RCC 7860 (cell line): ENCODE measurements around the gene SLC35A4.

Experiments used
- DNase-seq: peaks from one replicate; pipeline ENCODE4 v3.0.0-alpha.2; 2015; ENCODE audit warnings: low spot score
- FAIRE-seq: peaks from 2 replicates; lab custom pipeline; 2012; peaks lifted over from hg19 to GRCh38; lab: Jason Lieb, UNC

The SLC35A4 gene

GRCh38 chr5:140557136-140557805 is 7.4 kb upstream of the SLC35A4 start, which contains the start of gene SRA1:
Gene SRA1, minus strand, starts transcription at chr5:140557473. Its CDS starts 21 bp downstream, at chr5:140557452.
- FAIRE-seq: no peak
- peak; percentile 76 for DNase-seq

GRCh38 chr5:140557965-140558364 is 6.7 kb upstream of the SLC35A4 start:
- FAIRE-seq: no peak

GRCh38 chr5:140558542-140558941 is 6.1 kb upstream of the SLC35A4 start:
- DNase-seq: no peak
- FAIRE-seq: no peak

More at GRCh38 chr5:140557965-140558364, 6.7 kb upstream of the SLC35A4 start:
- DNase-seq: no peak

GRCh38 chr5:140560227-140560626 is 4.4 kb upstream of the SLC35A4 start:
- DNase-seq: no peak
- no peak for FAIRE-seq

GRCh38 chr5:140561753-140562523 is 2.7 kb upstream of the SLC35A4 start:
- FAIRE-seq (no peak), DNase-seq (no peak)

- FAIRE-seq (no peak), DNase-seq (no peak)
Measured at GRCh38 chr5:140563596-140563995, 1.0 kb upstream of the SLC35A4 start.

GRCh38 chr5:140565024-140565779 is 574 bp downstream of the SLC35A4 start:
- DNase-seq: no peak
- FAIRE-seq: no peak

DNA sequence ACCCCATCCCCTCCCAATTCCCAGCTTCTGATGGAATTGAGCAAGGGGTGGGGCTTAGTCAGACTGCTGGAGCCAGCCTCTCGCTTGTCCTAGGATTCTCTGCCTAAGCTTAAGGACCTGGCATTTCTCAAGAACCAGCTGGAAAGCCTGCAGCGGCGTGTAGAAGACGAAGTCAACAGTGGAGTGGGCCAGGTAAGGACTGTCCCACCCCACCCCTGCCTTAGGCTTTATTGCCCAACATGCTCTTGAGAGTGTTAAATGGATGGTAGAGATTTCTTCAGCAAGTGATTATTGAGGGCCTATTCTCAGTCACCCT is 1.1 kb downstream of the SLC35A4 start:
- FAIRE-seq: no peak

GRCh38 chr5:140566665-140567064 is 2.0 kb downstream of the SLC35A4 start:
- no peak for FAIRE-seq
- no peak for DNase-seq

More for the DNA sequence above, 1.1 kb downstream of the SLC35A4 start:
- DNase-seq: no peak

GRCh38 chr5:140567136-140567818 is 2.6 kb downstream of the SLC35A4 start:
- no peak for FAIRE-seq
- DNase-seq: no peak

- DNase-seq (no peak), FAIRE-seq (no peak)
Measured at GRCh38 chr5:140567871-140568270, 3.2 kb downstream of the SLC35A4 start.

- FAIRE-seq: no peak
- no peak for DNase-seq
Measured at GRCh38 chr5:140568443-140569063, 3.9 kb downstream of the SLC35A4 start.

GRCh38 chr5:140569197-140569596 is 4.6 kb downstream of the SLC35A4 start:
- no peak for FAIRE-seq
- DNase-seq: no peak

GRCh38 chr5:140570058-140570457 is 5.4 kb downstream of the SLC35A4 start:
- FAIRE-seq (no peak), DNase-seq (no peak)

GRCh38 chr5:140570488-140570887 is 5.9 kb downstream of the SLC35A4 start:
- FAIRE-seq (no peak), DNase-seq (no peak)

DNA sequence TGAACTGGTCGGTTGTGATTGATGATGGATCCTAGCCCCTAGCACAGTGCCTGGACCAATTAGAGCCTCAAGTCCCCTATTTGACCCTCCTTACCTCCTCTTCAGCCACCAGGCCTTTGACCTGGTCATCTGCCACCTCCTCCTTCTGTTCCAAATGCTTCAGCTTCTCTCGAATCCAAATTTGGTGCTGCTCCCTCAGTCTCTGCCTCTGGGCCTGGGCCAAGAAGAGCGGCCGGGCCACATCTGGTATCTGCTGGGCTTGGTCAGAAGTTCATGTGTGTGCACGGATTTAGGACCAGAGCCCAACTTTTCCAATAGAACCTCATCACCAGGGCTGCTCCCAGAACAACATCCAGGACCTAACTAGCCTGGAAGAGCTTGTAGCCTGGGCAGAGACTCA is 6.5 kb downstream of the SLC35A4 start:
- DNase-seq (no peak), FAIRE-seq (no peak)

- no peak for FAIRE-seq
- no peak for DNase-seq
Measured at GRCh38 chr5:140573683-140574082, 9.1 kb downstream of the SLC35A4 start.

- no peak for FAIRE-seq
Measured at GRCh38 chr5:140574165-140574564, 9.5 kb downstream of the SLC35A4 start.

DNA sequence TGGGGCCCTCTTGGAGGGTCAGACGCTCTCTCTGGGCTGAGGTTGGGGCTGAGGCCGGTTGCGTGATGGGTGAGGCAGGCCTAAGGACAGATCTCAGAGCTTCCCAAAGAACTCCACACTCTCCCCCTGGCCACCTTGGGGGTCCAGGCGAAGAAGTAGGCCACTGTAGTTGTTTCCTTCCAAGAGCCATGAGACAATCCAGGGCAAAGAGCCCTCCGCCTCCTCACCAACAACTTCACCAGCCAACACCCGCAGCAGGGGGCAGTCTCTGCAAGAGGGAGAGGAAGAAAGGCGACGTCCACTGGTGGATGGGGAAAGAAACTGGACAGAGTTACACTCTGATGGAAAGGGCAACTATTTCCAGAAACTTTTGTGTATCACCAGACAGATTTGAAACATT is 10.7 kb downstream of the SLC35A4 start:
- DNase-seq: no peak

More at GRCh38 chr5:140574165-140574564, 9.5 kb downstream of the SLC35A4 start:
- no peak for DNase-seq

DNA sequence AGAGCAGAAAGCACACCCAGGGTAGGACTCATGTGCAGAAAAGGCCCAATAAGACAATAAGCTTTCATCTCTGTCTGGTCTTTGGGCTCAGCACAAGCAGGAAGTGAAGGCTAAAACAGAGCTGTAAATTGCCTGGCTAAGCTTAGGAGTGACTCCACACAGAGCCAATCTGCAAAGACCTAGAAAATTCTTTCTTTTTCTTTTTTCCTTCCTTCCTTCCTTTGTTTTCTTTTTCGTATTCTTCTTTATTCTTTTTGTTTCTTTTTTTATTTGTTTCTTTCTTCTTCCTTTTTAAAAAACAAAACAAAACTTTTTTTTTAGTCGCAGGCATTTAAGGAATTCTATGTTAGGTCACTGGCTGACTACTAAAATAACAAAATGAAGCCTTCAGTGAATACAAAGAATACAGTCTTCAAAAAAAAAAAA is 12.2 kb downstream of the SLC35A4 start:
- no peak for FAIRE-seq
- no peak for DNase-seq

More for the DNA sequence above, 10.7 kb downstream of the SLC35A4 start:
- no peak for FAIRE-seq
